A549 (cell line): ENCODE measurements around the gene UBE2G2. TPM values are rescaled to one million over a fixed set of nuclear protein-coding genes. Genes with fewer than 3 reads are reported as not detected.

ENCODE experiments used
- ATAC-seq, 2 experiments: fragments of 200-7000 bp in 1 of 2; fragments of >200 bp in 1 of 2; cut with Nextera tagmentation in 1 of 2; cut with Tn5 transposase in 1 of 2; 3 replicates each; pipeline versions ENCODE4 v1.8.0 to v1.9.1; 2018 to 2020; ENCODE audit warnings: mild to moderate bottlenecking in 1 of 2, moderate library complexity in 1 of 2
- CTCF ChIA-PET: fragments of 300-600 bp; sonication (Branson Sonifier 250); formaldehyde crosslinking; extraction: SDS; loops from one replicate; lab custom pipeline; 2021; ENCODE audit warnings: antibody characterized with exemption, inconsistent platforms; lab: Yijun Ruan, JAX
- POLR2A ChIA-PET: fragments of 350-600 bp; formaldehyde crosslinking; extraction: SDS; loops from one replicate; lab custom pipeline; 2021; ENCODE audit warnings: antibody characterized with exemption, inconsistent platforms; lab: Yijun Ruan, JAX
- DNase-seq, 2 experiments: peaks; one replicate each; pipeline versions ENCODE4 v3.0.0 to v3.0.0-alpha.2; 2011 to 2016; ENCODE audit warnings: low read depth in 1 of 2, low spot score in 1 of 2
- FAIRE-seq: peaks from 2 replicates; lab custom pipeline; 2011; peaks lifted over from hg19 to GRCh38; lab: Jason Lieb, UNC
- H3K27ac ChIP-seq, 2 experiments: fragments of >200 bp; sonication (Bioruptor Twin); formaldehyde crosslinking; 3 replicates each; pipeline ENCODE4 v1.5.1; 2016 to 2017
- H3K4me1 ChIP-seq: fragments of >200 bp; sonication (Bioruptor Twin); formaldehyde crosslinking; 3 replicates; pipeline ENCODE4 v1.6.1; 2016
- H3K4me2 ChIP-seq: fragments of >200 bp; sonication (Bioruptor Twin); formaldehyde crosslinking; 3 replicates; pipeline ENCODE4 v1.6.1; 2016
- H3K4me3 ChIP-seq: fragments of >200 bp; sonication (Bioruptor Twin); formaldehyde crosslinking; 3 replicates; pipeline ENCODE4 v1.5.1; 2016
- H3K9me3 ChIP-seq: fragments of >200 bp; sonication (Bioruptor Twin); formaldehyde crosslinking; 3 replicates; pipeline ENCODE4 v1.6.1; 2016
- BCL3 ChIP-seq: fragments of >200 bp; sonication (Bioruptor Twin); formaldehyde crosslinking; IDR thresholded peaks from 3 replicates; pipeline ENCODE4 v1.6.1; 2016
- CBX2 ChIP-seq: fragments of 200-600 bp; sonication (generic); IDR thresholded peaks from 2 replicates; pipeline ENCODE4 v1.6.1; 2016; ENCODE audit warnings: low read depth, mild to moderate bottlenecking, borderline replicate concordance
- CBX8 ChIP-seq: fragments of 200-600 bp; sonication (generic); IDR thresholded peaks from 2 replicates; pipeline ENCODE4 v1.6.1; 2016
- CHD2 ChIP-seq: fragments of 150-350 bp; IDR thresholded peaks from 2 replicates; pipeline ENCODE4 v1.6.1; 2014; ENCODE audit warnings: low read length; ENCODE audit not compliant: partially characterized antibody
- EP300 ChIP-seq, 2 experiments: fragments of >200 bp; sonication (Bioruptor Twin); formaldehyde crosslinking; IDR thresholded peaks; 2 replicates in 1 of 2; 3 replicates in 1 of 2; pipeline ENCODE4 v1.6.1; 2016 to 2017
- FOSB ChIP-seq: fragments of 250-450 bp; sonication (Bioruptor Pico); IDR thresholded peaks from 2 replicates; pipeline ENCODE4 v1.5.0; 2020; ENCODE audit warnings: mild to moderate bottlenecking, moderate library complexity
- FOSL2 ChIP-seq, 2 experiments: fragments of 450-650 bp in 1 of 2; fragments of >200 bp in 1 of 2; sonication (Bioruptor Twin) in 1 of 2; formaldehyde crosslinking; IDR thresholded peaks; 2 replicates each; pipeline versions ENCODE4 v1.5.0 to v1.6.1; 2016 to 2020; ENCODE audit warnings: mild to moderate bottlenecking in 1 of 2, moderate library complexity in 1 of 2
- HDAC2 ChIP-seq: fragments of 200-600 bp; sonication (generic); IDR thresholded peaks from 2 replicates; pipeline ENCODE4 v1.6.1; 2016
- HMGXB4 ChIP-seq: fragments of 250-450 bp; sonication (Bioruptor Pico); IDR thresholded peaks from 2 replicates; pipeline ENCODE4 v1.5.0; 2021; ENCODE audit warnings: mild to moderate bottlenecking, moderate library complexity, borderline replicate concordance
- HOXB13 ChIP-seq: fragments of 250-450 bp; sonication (Bioruptor Pico); IDR thresholded peaks from 2 replicates; pipeline ENCODE4 v1.5.0; 2020; ENCODE audit warnings: low read depth, mild to moderate bottlenecking, moderate library complexity
- JUN ChIP-seq, 2 experiments: fragments of >200 bp; sonication (Bioruptor Twin); formaldehyde crosslinking; IDR thresholded peaks; 2 replicates in 1 of 2; 3 replicates in 1 of 2; pipeline ENCODE4 v1.6.1; 2016 to 2017
- KDM1A ChIP-seq: fragments of 200-600 bp; sonication (generic); IDR thresholded peaks from 2 replicates; pipeline ENCODE4 v1.6.1; 2016; ENCODE audit warnings: low read depth, mild to moderate bottlenecking
- MAX ChIP-seq: IDR thresholded peaks from 2 replicates; pipeline ENCODE4 v1.6.1; 2012
- MYC ChIP-seq: IDR thresholded peaks from 2 replicates; pipeline ENCODE4 v1.6.1; 2012; ENCODE audit warnings: mild to moderate bottlenecking, inconsistent platforms, low read length, improper control_type of control experiment, borderline replicate concordance
- POLR2A ChIP-seq: IDR thresholded peaks from 2 replicates; pipeline ENCODE4 v1.6.1; 2012; ENCODE audit warnings: mild to moderate bottlenecking, low read length
- POLR2AphosphoS2 ChIP-seq: conservative IDR thresholded peaks from 2 replicates; pipeline ENCODE4 v1.6.1; 2012; ENCODE audit warnings: low read length, improper control_type of control experiment, inconsistent platforms
- RCOR1 ChIP-seq: fragments of 150-350 bp; IDR thresholded peaks from 2 replicates; pipeline ENCODE4 v1.6.1; 2014; ENCODE audit warnings: antibody characterized with exemption, low read length, low read depth
- RNF2 ChIP-seq: fragments of 200-600 bp; sonication (generic); IDR thresholded peaks from 2 replicates; pipeline ENCODE4 v1.6.1; 2016; ENCODE audit warnings: low read depth, mild to moderate bottlenecking, antibody characterized with exemption, moderate library complexity, borderline replicate concordance
- TFCP2L1 ChIP-seq: fragments of 250-450 bp; sonication (Bioruptor Pico); IDR thresholded peaks from 2 replicates; pipeline ENCODE4 v1.5.0; 2021; ENCODE audit warnings: mild to moderate bottlenecking
- TP53 ChIP-seq: fragments of 250-450 bp; sonication (Bioruptor Pico); IDR thresholded peaks from 2 replicates; pipeline ENCODE4 v1.5.0; 2021; ENCODE audit warnings: mild to moderate bottlenecking, moderate library complexity
- USF2 ChIP-seq: fragments of 450-650 bp; IDR thresholded peaks from 2 replicates; pipeline ENCODE4 v1.6.1; 2014; ENCODE audit warnings: antibody characterized with exemption
- ZC3H11A ChIP-seq: fragments of 450-650 bp; IDR thresholded peaks from 2 replicates; pipeline ENCODE4 v1.6.1; 2014; ENCODE audit warnings: antibody characterized with exemption, mild to moderate bottlenecking
- ZFP36 ChIP-seq: fragments of 450-650 bp; IDR thresholded peaks from 2 replicates; pipeline ENCODE4 v1.6.1; 2014; ENCODE audit warnings: borderline replicate concordance; ENCODE audit not compliant: partially characterized antibody
- ZNF302 ChIP-seq: fragments of 250-450 bp; sonication (Bioruptor Pico); IDR thresholded peaks from 2 replicates; pipeline ENCODE4 v1.9.0; 2021; ENCODE audit warnings: inconsistent platforms, mild to moderate bottlenecking, moderate library complexity
- ZSCAN20 ChIP-seq: fragments of 250-450 bp; sonication (Bioruptor Pico); IDR thresholded peaks from 2 replicates; pipeline ENCODE4 v1.8.0; 2022; ENCODE audit warnings: mild to moderate bottlenecking, moderate library complexity
- WGBS: methylation state at CpG from one replicate; pipeline ENCODE4 v1.1.6; 2017; ENCODE audit errors: missing lambda C conversion rate; 5-methylcytosine and 5-hydroxymethylcytosine counted together
- polyA plus RNA-seq, 4 experiments: library from polyadenylated mRNA; depleted of rRNA in 3 of 4; stranded (reverse); fragments of >200 nt; fragmentation: RNase III in 1 of 4; extraction: RNeasy Plus Mini Kit Qiagen cat#74134 plus additional on column Dnase treatment in 1 of 4; gene quantifications; 2 replicates in 3 of 4; 3 replicates in 1 of 4; pipeline ENCODE4 v1.2.3, GENCODE V29; 2011 to 2017

UBE2G2 gene
- polyA plus RNA-seq, 2 of the 4 experiments (the other 2 are of a cell fraction): 56.9 to 68.2 TPM

GRCh38 chr21:44805226-44805625 lies 3.6 kb upstream of the UBE2G2 start:
- Histone ChIP-seq H3K9me3 (no peaks in the 10 kb centered on the region), H3K27ac (no peak overlapping the region), H3K4me2 (no peak overlapping the region), H3K4me3 (no peak overlapping the region), H3K4me1 (peaks cover 11% of the 10 kb centered on the region; the same call in 2 of the 3 replicates)
- WGBS: 92% methylated on average over 4 of the region's 4 CpGs
- CTCF ChIA-PET: interaction anchor here (0.9 to 2.5 kb wide), 3 partner anchors 10 to 67 kb away, joined by 3 to 13 read pairs (median 4); no protein-coding TSS in a partner anchor
- POLR2A ChIA-PET: interaction anchor here (1.0 kb wide), 1 partner anchor 13 kb away, joined by 3 read pairs; the partner anchor contains the start of gene SUMO3
- ATAC-seq (no peak), FAIRE-seq (no peak), DNase-seq (no peak)
- no peak for TF ChIP-seq CBX8
- no peak for TF ChIP-seq FOSB (CRISPR knock-in tag)
- TF ChIP-seq RCOR1: no peak
- no peak for TF ChIP-seq HOXB13 (CRISPR knock-in tag)
- no peak for TF ChIP-seq JUN (IDR thresholded peaks at IDR 0.05)

GRCh38 chr21:44804762-44805161 lies 3.1 kb upstream of the UBE2G2 start:
- Histone ChIP-seq H3K4me3 (no peak overlapping the region), H3K27ac (no peak overlapping the region), H3K4me2 (no peak overlapping the region), H3K4me1 (peaks cover 16% of the 10 kb centered on the region; the same call in 2 of the 3 replicates), H3K9me3 (no peaks in the 10 kb centered on the region)
- WGBS: 95% methylated on average over 6 of the region's 6 CpGs
- no peak for DNase-seq
- CTCF ChIA-PET: interaction anchor here (0.9 to 2.5 kb wide), 3 partner anchors 10 to 68 kb away, joined by 3 to 13 read pairs (median 4); no protein-coding TSS in a partner anchor
- FAIRE-seq: no peak
- POLR2A ChIA-PET: interaction anchor here (1.0 kb wide), 1 partner anchor 13 kb away, joined by 3 read pairs; the partner anchor contains the start of gene SUMO3
- ATAC-seq: no peak
- TF ChIP-seq HDAC2 (no peak), HMGXB4 (CRISPR knock-in tag) (no peak), FOSB (CRISPR knock-in tag) (no peak), POLR2A (no peak), USF2 (no peak), RCOR1 (no peak), ZSCAN20 (CRISPR knock-in tag) (no peak), RNF2 (no peak), CBX2 (no peak), CHD2 (no peak), MAX (no peak), TFCP2L1 (CRISPR knock-in tag) (no peak), POLR2AphosphoS2 (no peak), FOSL2 (IDR thresholded peaks at IDR 0.05) (no peak), FOSL2 (CRISPR knock-in tag; IDR thresholded peaks at IDR 0.05) (no peak)

- TF ChIP-seq HMGXB4 (CRISPR knock-in tag) (no peak), ZC3H11A (no peak), RNF2 (no peak), ZNF302 (CRISPR knock-in tag) (no peak), MYC (no peak), KDM1A (no peak), TP53 (CRISPR knock-in tag) (no peak), FOSL2 (IDR thresholded peaks at IDR 0.05) (no peak), FOSL2 (CRISPR knock-in tag; IDR thresholded peaks at IDR 0.05) (no peak), RCOR1 (no peak), JUN (IDR thresholded peaks at IDR 0.05) (no peak), ZFP36 (no peak), ZSCAN20 (CRISPR knock-in tag) (no peak), BCL3 (no peak), MAX (no peak), EP300 (IDR thresholded peaks at IDR 0.05) (no peak)
- TF ChIP-seq, all 56 proteins: peak for 0
- H3K4me2 ChIP-seq: no peak overlapping the region
- ChIA-PET POLR2A (no interaction called here), CTCF (interaction anchor here (1.1 kb wide), 1 partner anchor 10 kb away, joined by 3 read pairs; no protein-coding TSS in a partner anchor)
- H3K4me1 ChIP-seq: peaks cover 17% of the 10 kb centered on the region; the same call in 2 of the 3 replicates
- ATAC-seq (no peak), FAIRE-seq (no peak), DNase-seq (no peak)
- 81% methylated on average over 2 of the region's 3 CpGs for WGBS
- H3K9me3 ChIP-seq: no peaks in the 10 kb centered on the region
- H3K27ac ChIP-seq: no peak overlapping the region
- no peak overlapping the region for H3K4me3 ChIP-seq
These were observed 2.0 kb upstream of the UBE2G2 start for GRCh38 chr21:44803651-44804050.
